Uterus (tissue), 2 donors: ENCODE results near the gene LAMTOR5.

Source experiments
- POLR2A ChIP-seq, 2 donors: fragments of 450-650 bp; IDR thresholded peaks; one replicate each; pipeline ENCODE4 v1.6.1; 2016; ENCODE audit warnings: antibody characterized with exemption in 2 of 2, mild to moderate bottlenecking in 1 of 2, moderate library complexity in 1 of 2
- TF ChIP-seq, protein P1 (sequence below), 4 experiments: fragments of 200-600 bp in 2 of 4; fragments of 450-650 bp in 2 of 4; sonication (generic) in 2 of 4; IDR thresholded peaks; one replicate each; pipeline ENCODE4 v1.5.1; 2016 to 2019; ENCODE audit warnings: antibody characterized with exemption in 4 of 4, mild to moderate bottlenecking in 2 of 4, moderate library complexity in 1 of 4

DNA sequence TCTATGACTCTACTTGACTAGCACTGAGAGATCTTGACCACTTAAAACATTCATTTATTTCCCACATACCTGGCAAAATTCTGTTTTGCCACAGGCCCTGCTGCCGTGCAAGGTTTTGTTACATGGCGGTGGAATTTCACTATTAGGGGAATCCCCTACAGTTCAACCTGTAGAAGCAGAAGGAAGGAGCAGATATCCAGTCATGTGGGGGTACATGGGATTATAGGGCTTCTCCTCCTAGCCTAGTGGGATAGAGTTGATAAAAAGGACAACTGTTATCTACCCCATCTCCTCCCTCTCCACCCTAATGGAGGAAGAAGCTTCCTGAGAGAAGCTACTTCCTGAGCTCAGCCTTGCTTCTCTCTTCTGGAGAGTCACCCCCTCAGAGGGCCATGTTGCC is 25.7 kb upstream of the LAMTOR5 start:
- TF ChIP-seq, protein P1, sequence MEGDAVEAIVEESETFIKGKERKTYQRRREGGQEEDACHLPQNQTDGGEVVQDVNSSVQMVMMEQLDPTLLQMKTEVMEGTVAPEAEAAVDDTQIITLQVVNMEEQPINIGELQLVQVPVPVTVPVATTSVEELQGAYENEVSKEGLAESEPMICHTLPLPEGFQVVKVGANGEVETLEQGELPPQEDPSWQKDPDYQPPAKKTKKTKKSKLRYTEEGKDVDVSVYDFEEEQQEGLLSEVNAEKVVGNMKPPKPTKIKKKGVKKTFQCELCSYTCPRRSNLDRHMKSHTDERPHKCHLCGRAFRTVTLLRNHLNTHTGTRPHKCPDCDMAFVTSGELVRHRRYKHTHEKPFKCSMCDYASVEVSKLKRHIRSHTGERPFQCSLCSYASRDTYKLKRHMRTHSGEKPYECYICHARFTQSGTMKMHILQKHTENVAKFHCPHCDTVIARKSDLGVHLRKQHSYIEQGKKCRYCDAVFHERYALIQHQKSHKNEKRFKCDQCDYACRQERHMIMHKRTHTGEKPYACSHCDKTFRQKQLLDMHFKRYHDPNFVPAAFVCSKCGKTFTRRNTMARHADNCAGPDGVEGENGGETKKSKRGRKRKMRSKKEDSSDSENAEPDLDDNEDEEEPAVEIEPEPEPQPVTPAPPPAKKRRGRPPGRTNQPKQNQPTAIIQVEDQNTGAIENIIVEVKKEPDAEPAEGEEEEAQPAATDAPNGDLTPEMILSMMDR (IDR thresholded peaks at IDR 0.05), result no peak
- no peak for TF ChIP-seq POLR2A (IDR thresholded peaks at IDR 0.05)
